Heart right ventricle (tissue), 16 donors: ENCODE results near the gene PPP1R15B. TPM values are rescaled to one million over a fixed set of nuclear protein-coding genes. Genes with fewer than 3 reads are reported as not detected.

ENCODE experiments used
- ATAC-seq, 8 donors: fragments of 200-7000 bp; cut with Tn5 transposase; one replicate each; pipeline ENCODE4 v1.9.1; 2020; ENCODE audit warnings: mild to moderate bottlenecking in 8 of 8, moderate library complexity in 8 of 8, moderate number of reproducible peaks in 1 of 8
- DNase-seq, 2 donors: peaks; one replicate each; pipeline ENCODE4 v3.0.0-alpha.2; 2020
- H3K27ac ChIP-seq, 10 donors: fragments of 200-600 bp; sonication (generic) in 2 of 10; one replicate each; pipeline versions ENCODE4 v1.5.0 to v1.8.0; 2020 to 2022; ENCODE audit warnings: mild to moderate bottlenecking in 3 of 10
- H3K27me3 ChIP-seq, 7 donors: fragments of 200-600 bp; one replicate each; pipeline ENCODE4 v1.8.0; 2021 to 2022; ENCODE audit warnings: mild to moderate bottlenecking in 2 of 7
- H3K36me3 ChIP-seq, 9 donors: fragments of 200-600 bp; sonication (generic) in 1 of 9; one replicate each; pipeline versions ENCODE4 v1.5.0 to v1.8.0; 2020 to 2022; ENCODE audit warnings: mild to moderate bottlenecking in 2 of 9
- H3K4me1 ChIP-seq, 9 donors: fragments of 200-600 bp; sonication (generic) in 1 of 9; one replicate each; pipeline versions ENCODE4 v1.5.0 to v1.8.0; 2020 to 2022; ENCODE audit warnings: mild to moderate bottlenecking in 4 of 9
- H3K4me3 ChIP-seq, 10 donors: fragments of 200-600 bp; sonication (generic) in 2 of 10; one replicate each; pipeline versions ENCODE4 v1.5.0 to v1.8.0; 2020 to 2022; ENCODE audit warnings: mild to moderate bottlenecking in 7 of 10, moderate library complexity in 2 of 10
- H3K9me3 ChIP-seq, 11 donors: fragments of 200-600 bp in 10 of 11; sonication (generic) in 2 of 11; one replicate each; pipeline versions ENCODE4 v1.5.0 to v1.8.0; 2013 to 2022; ENCODE audit warnings: mild to moderate bottlenecking in 2 of 11, control low read depth in 1 of 11, moderate library complexity in 1 of 11
- CTCF ChIP-seq, 9 donors: fragments of 200-600 bp; sonication (generic) in 2 of 9; IDR thresholded peaks; one replicate each; pipeline versions ENCODE4 v1.5.0 to v1.8.0; 2021 to 2022; ENCODE audit warnings: antibody characterized with exemption in 9 of 9, mild to moderate bottlenecking in 5 of 9, moderate library complexity in 1 of 9
- WGBS, 2 donors: extraction: QIAGEN DNeasy Blood & Tissue Kit; methylation state at CpG; one replicate each; pipeline ENCODE4 v1.1.7; 2013; ENCODE audit warnings: inconsistent platforms in 1 of 2; 5-methylcytosine and 5-hydroxymethylcytosine counted together
- intact Hi-C, 10 donors: fragments of 100-400 bp; cut with DNase I; formaldehyde crosslinking; loops; one replicate each; pipeline versions ENCODE4 v1.11.1 to v1.14.2; 2022
- polyA plus RNA-seq, 2 donors: library from polyadenylated mRNA; stranded (reverse); fragments of 200-250 nt; gene quantifications; one replicate each; pipeline ENCODE4 v1.2.3, GENCODE V29; 2013
- total RNA-seq, 10 donors: library from RNA; stranded (reverse); fragmentation: NEBNext Ultra II Directional in 3 of 10; extraction: Animal tissue kit (Norgen Biotek cat#: 25700) in 3 of 10; gene quantifications; one replicate each; pipeline versions ENCODE4 v1.2.1 to v1.2.4, GENCODE V29; 2021 to 2023
- donor health status: Arrhythmogenic right ventricular cardiomyopathy.
- donor health status: ischemic (EF 13 %, LVEDD 7.1; RV severe dilation, severe dysfunction).
- donor health status: healthy with polysubstance abuse.
- donor health status: DM: no; HTN: yes; CAD: no.
- donor health status: DM: no; HTN: no; CAD: no.
- donor health status: ischemic (EF 25% LVEDD 6.9; RV normal size, moderate dysfunction).
- donor health status: ischemic (EF 25% LVEDD 5.7; RV mildly dilated, moderate dysfunction).
- donor health status: healthy.
- donor health status: DM: yes; HTN: yes; CAD: no.
- donor health status: Ischemic cardiomyopathy.
- donor health status: ischemic (EF 35%, LVEDD 5.7; RV mildly dilated, moderate dysfunction).
- donor health status: nonischemic (EF 11% LVEDD 7.7; RV severe dilation, severe dysfunction).
- donor health status: DM: yes; HTN: yes; CAD: no.
- donor health status: PGD.
- donor health status: ischemic (EF 29% LVEDD 5.4; RV normal size, mild dysfunction).
- donor health status: nonischemic (EF 23%, LVEDD 6.1; RV moderate dilation, normal function).

PPP1R15B gene
- total and polyA plus RNA-seq, 12 donors, result 8.4 to 47.3 (median 21.5) TPM

- no peaks in the 10 kb centered on the region for H3K9me3 ChIP-seq
- no peak for TF ChIP-seq CTCF (IDR thresholded peaks at IDR 0.05)
- 96 to 98% methylated on average over 4 of the region's 4 CpGs for WGBS, 2 donors
- intact Hi-C loops, result no loop called here
- no peak overlapping the region for H3K27ac ChIP-seq
- peaks cover 0 to 41% (median 26%) of the 10 kb centered on the region in 9 donors for H3K4me1 ChIP-seq
- ATAC-seq (peak in 1 of 8 donors; percentile 22), DNase-seq (no peak)
- H3K36me3 ChIP-seq, result peaks cover 0 to 97% (median 37%) of the 10 kb centered on the region in 9 donors
- no peak overlapping the region for H3K4me3 ChIP-seq
- no peaks in the 10 kb centered on the region for H3K27me3 ChIP-seq
Observed at GRCh38 chr1:204402391-204402790, 9.2 kb downstream of the PPP1R15B start.

DNA sequence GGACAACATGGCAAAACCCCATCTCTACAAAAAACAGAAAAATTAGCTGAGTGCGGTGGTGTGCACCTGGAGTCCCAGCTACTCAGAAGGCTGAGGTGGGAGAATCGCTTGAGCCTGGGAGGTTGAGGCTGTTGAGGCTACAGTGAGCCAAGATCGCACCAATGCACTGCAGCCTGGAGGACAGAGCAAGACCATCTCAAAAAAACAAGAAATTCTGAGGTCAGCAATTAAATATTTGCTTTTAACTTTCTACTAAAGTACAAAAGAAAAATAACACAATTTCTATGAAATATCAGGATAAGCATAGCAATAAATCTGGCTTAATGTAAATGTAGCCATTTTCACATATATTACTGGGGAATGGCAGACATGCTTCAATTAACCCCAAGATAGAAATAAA is 9.9 kb downstream of the PPP1R15B start:
- peaks cover 0 to 34% (median 22%) of the 10 kb centered on the region in 9 donors for H3K4me1 ChIP-seq
- H3K9me3 ChIP-seq, result no peaks in the 10 kb centered on the region
- H3K27ac ChIP-seq, result no peak overlapping the region
- TF ChIP-seq CTCF (IDR thresholded peaks at IDR 0.05), result no peak
- peaks cover 0 to 96% (median 37%) of the 10 kb centered on the region in 9 donors for H3K36me3 ChIP-seq
- H3K27me3 ChIP-seq, result no peaks in the 10 kb centered on the region
- WGBS, 2 donors, result 94% methylated on average over 3 of the region's 3 CpGs
- intact Hi-C loops, result no loop called here
- DNase-seq (no peak), ATAC-seq (no peak)
- no peak overlapping the region for H3K4me3 ChIP-seq

DNA sequence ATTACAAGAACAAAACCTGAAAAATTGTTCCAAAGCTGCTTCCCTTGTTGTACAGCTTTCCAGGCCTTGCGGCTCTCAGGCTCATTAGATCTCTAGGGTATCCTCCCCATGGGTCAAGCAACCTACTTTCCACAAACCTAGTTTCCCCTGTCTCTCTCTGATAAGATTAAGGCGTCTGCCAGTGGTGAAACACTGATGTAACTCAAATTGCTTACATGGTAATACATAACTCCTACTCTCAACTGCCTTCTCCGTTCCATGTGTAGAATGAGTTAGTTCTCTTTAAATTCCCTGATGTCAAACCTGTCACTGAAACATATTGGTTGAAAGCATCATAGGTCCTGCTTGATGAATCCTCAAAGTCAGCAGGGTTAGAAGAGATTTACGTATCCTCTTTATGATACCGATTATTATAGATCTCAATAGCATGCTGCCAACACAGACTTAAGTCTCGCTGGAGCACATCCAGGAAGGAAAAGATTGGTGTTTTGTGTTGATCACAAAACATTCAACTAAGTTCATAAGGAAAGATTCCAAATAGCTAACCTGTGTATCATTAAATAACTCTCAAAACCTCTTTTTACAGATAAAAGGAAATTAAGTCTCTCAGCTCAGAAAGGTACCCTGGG is 10.6 kb downstream of the PPP1R15B start:
- ATAC-seq (no peak), DNase-seq (no peak)
- WGBS, 2 donors, result 76 to 80% methylated on average over 6 of the region's 6 CpGs
- H3K4me3 ChIP-seq, result no peak overlapping the region
- H3K27ac ChIP-seq, result peak overlapping the region in 1 of 10 donors; percentile 23
- peaks cover 0 to 2% (median 0%) of the 10 kb centered on the region in 11 donors for H3K9me3 ChIP-seq
- intact Hi-C loops, result no loop called here
- TF ChIP-seq CTCF (IDR thresholded peaks at IDR 0.05), result no peak
- no peaks in the 10 kb centered on the region for H3K27me3 ChIP-seq
- H3K4me1 ChIP-seq, result peaks cover 0 to 27% (median 15%) of the 10 kb centered on the region in 9 donors
- H3K36me3 ChIP-seq, result peaks cover 0 to 89% (median 37%) of the 10 kb centered on the region in 9 donors

DNA sequence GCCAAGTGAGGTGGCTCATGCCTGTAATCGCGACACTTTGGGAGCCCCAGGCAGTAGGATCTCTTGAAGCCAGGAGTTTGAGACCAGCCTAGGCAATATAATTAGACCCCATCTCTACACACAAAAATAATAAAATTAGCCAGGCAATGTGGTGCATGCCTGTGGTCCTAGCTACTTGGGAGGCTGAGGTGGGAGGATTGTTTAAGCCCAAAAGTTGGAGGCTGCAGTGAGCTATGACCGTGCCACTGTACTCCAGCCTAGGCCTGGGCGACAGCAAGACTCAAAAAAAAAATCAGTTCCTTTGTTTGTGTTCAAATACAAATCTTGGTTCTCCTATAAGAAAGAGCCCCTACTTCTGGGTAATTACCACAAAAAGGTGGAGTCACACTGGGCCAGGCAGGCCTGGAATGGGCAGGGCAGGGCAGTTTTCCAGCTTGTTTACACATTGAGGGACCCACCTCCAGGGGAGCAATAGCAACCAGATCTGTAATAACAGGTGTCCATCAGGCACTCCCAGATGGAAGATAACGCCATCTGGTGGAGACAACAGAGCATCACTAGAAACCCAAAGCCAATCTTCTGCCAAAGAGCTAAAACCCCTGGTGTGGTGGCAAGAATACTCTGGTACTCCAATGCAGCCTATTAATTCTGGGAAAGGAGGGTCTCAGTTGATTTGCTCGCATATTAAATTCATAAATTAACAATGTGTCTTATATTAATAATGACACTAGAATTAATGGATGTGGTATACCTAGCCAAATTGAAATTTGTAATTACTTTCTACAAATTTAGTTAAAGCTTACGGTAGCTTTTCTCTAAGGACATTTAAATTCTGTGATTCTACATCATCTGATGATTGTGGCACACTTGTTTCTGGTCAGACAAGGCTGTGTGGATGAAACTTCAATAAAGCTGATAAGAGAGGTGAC is 13.2 kb downstream of the PPP1R15B start:
- Histone ChIP-seq H3K4me3 (no peak overlapping the region), H3K9me3 (peaks cover 0 to 5% (median 0%) of the 10 kb centered on the region in 11 donors), H3K27me3 (no peaks in the 10 kb centered on the region), H3K36me3 (peaks cover 0 to 63% (median 27%) of the 10 kb centered on the region in 9 donors), H3K27ac (peak overlapping the region in 1 of 10 donors; percentile 33), H3K4me1 (peaks cover 0 to 4% (median 0%) of the 10 kb centered on the region in 9 donors)
- intact Hi-C loops, result loop anchor here in 3 of 10 donors (1.0 to 10.0 kb wide), 3 partner anchors 234 to 236 kb away; partner anchors contain the start of gene REN (in 1 of the 3)
- peak; percentile 66 to 85 (median 81) for ATAC-seq
- peak; percentile 73 to 88 (median 82) for TF ChIP-seq CTCF (IDR thresholded peaks at IDR 0.05)
- WGBS, 2 donors, result 72 to 75% methylated on average over 7 of the region's 7 CpGs
- peak; percentile 19 to 44 for DNase-seq
